Urothelium cell line (cell line): ENCODE results near the gene EFHD2.
"Not testable (repeated sequence)": the region's sequence is repeated elsewhere in the genome, so short reads cannot be mapped to it uniquely, and the experiment has no call there.

ENCODE experiments used
- DNase-seq: peaks from one replicate; pipeline ENCODE4 v3.0.0; 2011; ENCODE audit warnings: low spot score, mixed read lengths
- FAIRE-seq: peaks from 2 replicates; lab custom pipeline; 2011; peaks lifted over from hg19 to GRCh38; lab: Jason Lieb, UNC

EFHD2 gene

GRCh38 chr1:15471723-15472122 lies 62.0 kb downstream of the EFHD2 start:
- DNase-seq, FAIRE-seq: not testable (repeated sequence)

DNA sequence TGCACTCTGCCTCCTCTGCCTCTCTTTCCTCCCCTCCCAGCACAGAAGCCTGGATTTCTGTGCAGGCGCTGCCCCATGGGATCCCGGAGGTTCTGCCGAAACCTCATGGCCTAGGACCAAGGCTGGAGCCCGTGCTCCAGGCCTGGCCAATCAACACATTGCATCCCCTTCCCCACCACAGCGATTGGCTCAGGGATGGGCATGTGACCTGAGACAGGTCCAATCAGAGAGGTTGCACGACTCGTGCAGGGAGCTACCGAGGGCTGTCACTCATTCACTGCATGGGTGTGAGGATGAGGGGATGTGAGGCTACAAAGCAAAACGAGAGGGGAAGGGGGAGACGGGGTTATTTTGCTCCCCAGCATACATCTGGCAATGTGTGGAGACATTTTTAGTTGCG lies 62.9 kb downstream of the EFHD2 start:
- no peak for DNase-seq
- FAIRE-seq: no peak

- FAIRE-seq (no peak), DNase-seq (no peak)
Observed at GRCh38 chr1:15475752-15476314, 66.1 kb downstream of the EFHD2 start, which contains the start of gene CELA2B. TSS of gene CELA2B (plus strand) at chr1:15476104. CDS start at chr1:15476126, 22 bp downstream.

- DNase-seq (no peak), FAIRE-seq (no peak)
Observed at GRCh38 chr1:15476927-15477326, 67.2 kb downstream of the EFHD2 start.

DNA sequence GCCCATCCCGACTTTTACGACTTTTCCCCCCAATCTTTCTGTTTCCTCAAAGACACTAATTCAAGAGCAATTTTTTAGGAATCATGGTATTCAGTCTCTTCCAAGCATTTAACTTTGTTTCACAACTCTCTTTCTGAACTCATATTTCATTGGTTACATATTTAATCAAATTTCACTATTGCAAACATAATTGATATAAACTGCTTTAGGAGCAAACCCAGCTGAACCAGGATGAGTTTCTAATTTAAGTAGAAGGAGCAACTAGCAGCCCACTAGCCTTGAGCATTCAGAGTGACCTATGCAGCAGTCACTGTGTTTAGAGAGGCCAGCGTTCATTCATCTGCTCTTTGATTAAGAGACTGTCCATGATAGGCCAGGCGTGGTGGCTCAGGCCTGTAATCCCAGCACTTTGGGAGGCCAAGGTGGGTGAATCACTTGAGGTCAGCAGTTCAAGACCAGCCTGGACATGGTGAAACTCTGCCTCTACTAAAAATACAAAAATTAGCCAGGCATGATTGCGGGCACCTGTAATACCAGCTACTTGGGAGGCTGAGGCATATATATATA lies 68.0 kb downstream of the EFHD2 start:
- DNase-seq: no peak
- FAIRE-seq: no peak
